ENCODE measurements around the gene GDF10.

Gene GDF10

GRCh38 chr10:47276576-47277351 lies 23.2 kb upstream of the GDF10 start:
- no peak for DNase-seq

DNA sequence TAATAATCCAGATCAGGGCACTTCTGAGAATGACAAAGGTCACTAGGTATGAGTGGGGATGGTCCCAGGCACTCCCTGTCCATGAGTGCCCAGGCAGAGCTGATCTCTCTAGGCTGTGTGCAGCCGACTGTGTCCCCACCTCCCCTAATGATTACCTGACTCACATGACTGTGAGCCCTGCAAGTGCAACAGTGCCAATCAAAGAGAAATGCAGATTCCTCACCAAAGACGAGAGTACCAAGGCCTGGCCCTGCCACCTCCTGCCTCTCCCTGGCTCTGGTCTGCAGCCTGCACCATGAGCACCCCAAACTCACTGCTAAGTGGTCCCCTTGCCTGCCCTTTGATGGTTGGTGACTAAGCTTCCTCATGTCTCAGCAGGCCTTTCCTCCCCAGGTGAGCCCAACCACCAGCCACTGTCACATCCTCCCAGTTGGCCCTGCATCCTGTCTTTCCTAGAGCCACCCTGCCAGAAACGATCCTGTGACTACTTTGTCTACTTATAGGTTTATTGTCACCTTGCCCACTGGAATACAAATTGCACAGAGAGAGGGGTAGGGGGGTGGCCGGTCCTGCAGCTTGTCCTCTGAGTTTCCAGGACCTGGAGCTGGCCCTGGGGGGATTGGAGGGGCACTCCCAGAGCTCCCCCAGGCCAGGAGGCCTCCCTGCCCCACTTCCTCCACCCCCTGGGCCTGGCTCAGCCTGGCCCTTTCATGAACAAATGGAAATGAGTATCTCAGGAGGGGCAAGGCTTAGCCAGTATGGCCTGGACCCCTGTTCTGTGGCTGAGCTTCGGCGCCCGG lies 22.4 kb upstream of the GDF10 start:
- no peak for DNase-seq

- DNase-seq: no peak
Observed at GRCh38 chr10:47278152-47278473, 21.9 kb upstream of the GDF10 start.

DNA sequence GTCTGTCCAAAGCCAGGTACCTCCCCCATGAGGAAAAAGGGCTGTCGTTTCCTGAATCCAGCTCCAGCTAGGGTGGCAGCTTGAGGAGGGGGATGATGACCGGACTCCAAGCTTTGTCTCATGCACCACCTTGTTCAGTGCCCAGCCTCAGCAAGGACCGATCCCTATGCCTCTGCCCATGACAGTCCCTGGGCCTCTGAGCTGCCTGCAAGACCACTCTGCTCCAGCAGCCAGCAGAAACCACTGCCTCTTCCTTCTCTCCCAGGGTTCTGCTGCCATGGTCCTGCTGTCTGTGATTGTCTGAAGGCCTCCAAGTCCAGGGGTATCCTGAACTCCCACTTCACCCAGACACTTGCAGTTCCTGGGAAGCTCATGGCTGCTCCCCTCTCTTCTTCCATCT lies 21.3 kb upstream of the GDF10 start:
- no peak for DNase-seq

- no peak for DNase-seq
Observed at GRCh38 chr10:47279276-47279675, 20.7 kb upstream of the GDF10 start.

DNA sequence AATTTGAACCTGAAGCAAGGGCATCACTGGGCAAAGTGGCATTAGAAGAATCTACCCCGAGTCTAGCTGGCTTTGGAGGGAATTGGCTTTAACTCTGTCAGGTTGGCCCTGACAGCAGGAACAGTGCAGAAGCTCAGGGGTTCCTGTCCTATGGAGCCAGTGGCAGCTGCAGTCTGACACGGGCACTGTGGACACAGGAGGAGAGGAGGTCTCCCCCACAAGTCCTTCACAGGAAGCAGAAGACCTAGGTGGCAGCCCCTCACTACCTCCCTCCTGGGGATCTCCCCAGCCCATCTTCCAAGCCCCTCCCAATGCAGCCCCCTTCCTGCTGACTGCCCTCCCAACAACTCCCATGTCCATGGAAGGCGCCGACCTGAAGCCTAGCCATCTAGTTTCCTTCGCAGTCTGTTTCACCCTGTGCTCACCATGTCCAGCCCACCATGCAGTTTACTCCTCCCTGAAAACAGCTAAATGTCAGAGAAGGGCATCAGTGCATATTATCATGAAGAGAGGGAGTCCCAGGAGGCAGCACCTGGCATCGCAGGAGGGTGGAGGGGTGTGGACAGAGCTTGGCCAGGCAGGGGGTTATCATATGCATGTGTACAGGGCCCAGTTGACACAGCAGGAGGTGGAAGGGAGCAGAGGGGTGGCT lies 17.9 kb upstream of the GDF10 start:
- no peak for DNase-seq

GRCh38 chr10:47282657-47283018 lies 17.4 kb upstream of the GDF10 start:
- no peak for DNase-seq

- no peak for DNase-seq
Observed at GRCh38 chr10:47283101-47283630, 16.8 kb upstream of the GDF10 start.

- no peak for DNase-seq
Observed at GRCh38 chr10:47283848-47284247, 16.1 kb upstream of the GDF10 start.

GRCh38 chr10:47285381-47286115 lies 14.4 kb upstream of the GDF10 start:
- DNase-seq: no peak

DNA sequence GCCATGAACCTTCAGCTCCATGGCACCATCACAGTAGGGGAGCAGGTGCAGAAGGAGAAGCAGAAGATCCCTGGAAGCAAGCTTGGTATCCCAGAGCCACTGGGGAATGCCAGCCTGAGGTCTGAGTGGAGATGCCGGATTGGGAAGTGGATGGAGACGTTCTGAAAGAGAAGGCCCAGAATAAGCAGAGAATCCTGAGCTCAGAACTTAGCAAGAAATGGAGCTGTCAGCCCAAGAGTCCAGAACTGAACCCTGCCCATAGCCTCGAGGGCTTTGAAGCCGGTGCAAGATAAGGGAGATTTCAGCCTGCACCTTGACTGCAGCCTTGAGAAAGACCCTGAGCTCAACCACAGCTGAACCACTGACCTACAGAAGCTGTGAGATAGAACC lies 13.9 kb upstream of the GDF10 start:
- DNase-seq: no peak

DNA sequence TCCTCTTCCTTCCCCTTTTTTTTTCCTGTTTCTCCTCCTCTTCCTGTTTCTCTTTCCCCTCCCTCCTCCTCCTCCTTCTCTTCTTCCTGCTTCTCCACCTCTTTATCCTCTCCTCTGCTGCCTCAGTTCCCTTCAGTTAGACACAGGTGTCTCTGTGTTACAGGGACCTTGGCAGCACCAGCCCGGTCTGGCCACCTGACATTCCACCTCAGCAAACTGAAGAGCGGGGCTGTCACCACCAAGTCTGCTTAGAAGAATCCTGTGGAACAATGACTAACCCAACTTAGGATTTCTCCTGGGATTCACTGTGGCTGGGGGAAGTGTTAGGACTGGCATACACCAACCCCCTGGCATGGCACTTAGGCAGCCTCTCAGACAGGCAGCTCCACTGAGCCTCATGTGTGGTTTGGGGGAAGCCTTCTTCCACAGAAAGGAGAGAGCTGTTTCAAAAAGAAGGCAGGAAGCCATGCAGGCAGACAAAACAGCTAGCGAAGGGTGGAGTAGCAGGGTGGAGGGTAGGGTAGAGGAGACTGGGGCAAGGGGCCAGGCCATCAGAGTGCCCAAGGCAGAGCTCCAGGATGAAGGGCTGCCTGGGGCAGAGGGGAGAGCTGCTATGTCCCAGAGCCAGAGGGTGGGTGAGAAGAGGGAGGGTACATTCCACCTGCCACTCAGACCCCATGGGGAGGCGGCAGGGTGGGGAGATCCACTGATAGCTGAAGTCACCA lies 13.2 kb upstream of the GDF10 start:
- no peak for DNase-seq

- no peak for DNase-seq
Observed at GRCh38 chr10:47287365-47287802, 12.6 kb upstream of the GDF10 start.

GRCh38 chr10:47287805-47288204 lies 12.2 kb upstream of the GDF10 start:
- no peak for DNase-seq

- DNase-seq: no peak
Observed at GRCh38 chr10:47288236-47288635, 11.8 kb upstream of the GDF10 start.

- no peak for DNase-seq
Observed at GRCh38 chr10:47288916-47289495, 11.0 kb upstream of the GDF10 start.

- no peak for DNase-seq
Observed at GRCh38 chr10:47289921-47290320, 10.1 kb upstream of the GDF10 start.

GRCh38 chr10:47290338-47290737 lies 9.7 kb upstream of the GDF10 start:
- no peak for DNase-seq

GRCh38 chr10:47291682-47292081 lies 8.3 kb upstream of the GDF10 start:
- DNase-seq: no peak

DNA sequence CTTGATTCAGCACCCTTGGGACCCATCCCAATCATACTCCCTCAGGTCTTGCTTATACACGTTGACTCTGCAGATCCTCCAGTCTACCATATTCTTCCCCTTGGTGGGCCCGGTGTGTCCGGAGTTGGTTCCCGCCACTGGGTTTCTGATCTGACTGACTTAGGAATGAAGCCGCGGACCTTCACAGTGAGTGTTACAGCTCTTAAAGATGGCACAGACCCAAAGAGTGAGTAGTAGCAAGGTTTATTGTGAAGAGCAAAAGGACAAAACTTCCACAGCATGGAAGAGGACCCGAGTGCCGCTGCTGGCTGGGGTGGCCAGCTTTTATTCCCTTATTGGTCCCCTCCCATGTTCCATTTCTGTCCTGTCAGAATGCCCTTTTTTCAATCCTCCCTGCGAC lies 5.9 kb upstream of the GDF10 start:
- no peak for DNase-seq

DNA sequence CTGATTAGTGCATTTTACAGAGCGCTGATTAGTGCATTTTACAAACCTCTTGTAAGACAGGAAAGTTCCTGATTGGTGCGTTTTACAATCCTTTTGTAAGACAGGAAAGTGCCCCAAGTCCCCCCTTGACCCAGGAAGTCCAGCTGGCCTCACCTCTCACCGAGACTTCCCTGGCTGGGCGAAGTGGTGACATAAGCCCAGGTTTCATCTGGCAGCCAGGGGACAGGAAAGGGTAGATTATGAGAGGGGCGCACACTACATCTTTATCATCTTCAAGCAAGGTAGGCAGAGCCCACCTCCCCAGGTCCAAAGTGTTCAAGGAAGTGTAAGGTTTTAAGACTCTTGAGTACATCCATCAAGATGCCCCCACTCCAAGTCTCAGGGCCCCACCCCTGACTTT lies 5.5 kb upstream of the GDF10 start:
- DNase-seq: no peak

GRCh38 chr10:47295411-47295810 lies 4.6 kb upstream of the GDF10 start:
- no peak for DNase-seq
